Activated T-cell treated with anti-CD3 and anti-CD28 coated beads, Interleukin-2, amount 50 U/mL, for 72 hours (primary cell): ENCODE results near the gene EGR4. TPM values are rescaled to one million over a fixed set of nuclear protein-coding genes. Genes with fewer than 3 reads are reported as not detected.

Experiments
- ATAC-seq, 2 donors: fragments of 150-1000 bp; cut with Tn5 transposase; replicated peaks in 1 of 2; 2 replicates each; pipeline ENCODE4 v1.10.0; 2021; ENCODE audit warnings: moderate library complexity in 2 of 2, mild to moderate bottlenecking in 1 of 2
- DNase-seq, 2 donors: peaks; one replicate each; pipeline ENCODE4 v3.0.0; 2021 to 2022; ENCODE audit warnings: mixed read lengths in 1 of 2
- H3K27ac Mint-ChIP-seq: one replicate; pipeline ENCODE4 v1.8.0; 2022; ENCODE audit warnings: mild to moderate bottlenecking, moderate library complexity, mixed read lengths
- H3K27me3 Mint-ChIP-seq: one replicate; pipeline ENCODE4 v1.8.0; 2022; ENCODE audit warnings: low read depth, mixed read lengths
- H3K36me3 Mint-ChIP-seq, 2 donors: one replicate each; pipeline ENCODE4 v1.8.0; 2022; ENCODE audit warnings: mixed read lengths in 2 of 2, mild to moderate bottlenecking in 1 of 2; ENCODE audit not compliant: insufficient read depth in 2 of 2
- H3K4me1 Mint-ChIP-seq: one replicate; pipeline ENCODE4 v1.8.0; 2022; ENCODE audit warnings: low read depth, mixed read lengths
- H3K4me3 Mint-ChIP-seq, 2 donors: one replicate each; pipeline ENCODE4 v1.8.0; 2022; ENCODE audit warnings: mild to moderate bottlenecking in 2 of 2, mixed read lengths in 2 of 2, moderate library complexity in 2 of 2
- H3K9me3 Mint-ChIP-seq, 2 donors: one replicate each; pipeline ENCODE4 v1.8.0; 2022; ENCODE audit warnings: mixed read lengths in 2 of 2
- total RNA-seq, 2 donors: library from RNA; stranded (reverse); gene quantifications; one replicate each; pipeline ENCODE4 v1.2.3, GENCODE V29; 2022

Gene EGR4
- total RNA-seq, 2 donors from 2014 or later, result 1.6 to 2.1 TPM

DNA sequence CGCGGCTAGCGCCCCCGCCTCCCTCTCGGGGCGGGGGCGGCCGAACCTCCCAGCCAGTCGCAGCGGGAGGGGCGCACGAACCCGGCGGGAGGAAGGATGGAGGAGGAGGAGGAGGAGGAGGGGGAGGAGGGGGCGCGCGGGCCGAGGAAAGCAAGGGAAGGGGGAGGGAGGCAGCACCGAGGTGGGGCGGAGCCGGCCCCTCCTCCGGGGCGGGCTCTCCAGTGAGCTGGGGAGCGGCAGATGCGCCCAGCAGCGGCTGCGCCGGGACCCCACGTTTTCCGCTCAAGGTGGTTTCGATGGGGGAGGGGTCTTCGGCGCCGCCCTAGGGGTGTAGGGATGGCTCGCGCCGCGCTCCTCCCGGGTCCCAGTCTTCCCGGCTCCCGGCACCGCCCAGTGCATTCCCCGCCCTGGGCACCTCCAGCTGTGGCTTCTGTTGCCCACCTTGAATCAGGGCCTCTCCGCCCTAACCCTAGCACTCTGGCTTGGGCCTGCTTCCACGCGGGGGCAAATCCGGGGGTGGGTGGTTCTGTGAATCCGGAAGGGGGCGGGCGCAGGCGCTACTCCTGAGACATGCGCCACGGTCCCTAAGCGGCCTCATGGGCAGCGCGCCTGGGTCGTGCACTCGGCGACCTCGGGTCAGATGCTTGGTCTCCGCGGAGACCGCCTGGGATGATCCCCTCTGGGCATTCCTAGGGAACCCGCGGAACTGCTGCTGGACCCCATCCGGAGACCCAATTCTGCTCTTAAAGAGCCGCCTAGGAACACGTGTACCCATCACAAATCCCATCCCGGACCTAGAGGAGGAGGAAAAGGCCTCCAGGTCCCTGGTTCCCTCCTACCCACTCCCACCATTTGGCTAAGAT is 8.8 kb downstream of the EGR4 start, which contains the start of gene FBXO41:
Gene FBXO41, minus strand, starts transcription at position 183 of the 863 bp plus-strand sequence. CDS start 14,848 bp downstream, outside the sequence.
- Mint-ChIP-seq H3K4me3 (peak within 1 kb of the TSS; percentile 76 to 77), H3K36me3 (no peaks in the 10 kb centered on the region), H3K4me1 (peaks cover 13% of the 10 kb centered on the region), H3K27me3 (peaks cover 17% of the 10 kb centered on the region), H3K27ac (peak within 1 kb of the TSS; percentile 27), H3K9me3 (no peaks in the 10 kb centered on the region)
- ATAC-seq, result peak; percentile 87 to 89
- peak; percentile 76 to 80 for DNase-seq

GRCh38 chr2:73283545-73284295 is 9.6 kb downstream of the EGR4 start:
- DNase-seq (peak; percentile 12 to 18), ATAC-seq (peak; percentile 42 to 44)
- Mint-ChIP-seq H3K4me1 (peaks cover 13% of the 10 kb centered on the region), H3K36me3 (no peaks in the 10 kb centered on the region), H3K27ac (peak overlapping the region; percentile 27), H3K4me3 (peak overlapping the region; percentile 76 to 77), H3K9me3 (no peaks in the 10 kb centered on the region), H3K27me3 (peaks cover 11% of the 10 kb centered on the region)

DNA sequence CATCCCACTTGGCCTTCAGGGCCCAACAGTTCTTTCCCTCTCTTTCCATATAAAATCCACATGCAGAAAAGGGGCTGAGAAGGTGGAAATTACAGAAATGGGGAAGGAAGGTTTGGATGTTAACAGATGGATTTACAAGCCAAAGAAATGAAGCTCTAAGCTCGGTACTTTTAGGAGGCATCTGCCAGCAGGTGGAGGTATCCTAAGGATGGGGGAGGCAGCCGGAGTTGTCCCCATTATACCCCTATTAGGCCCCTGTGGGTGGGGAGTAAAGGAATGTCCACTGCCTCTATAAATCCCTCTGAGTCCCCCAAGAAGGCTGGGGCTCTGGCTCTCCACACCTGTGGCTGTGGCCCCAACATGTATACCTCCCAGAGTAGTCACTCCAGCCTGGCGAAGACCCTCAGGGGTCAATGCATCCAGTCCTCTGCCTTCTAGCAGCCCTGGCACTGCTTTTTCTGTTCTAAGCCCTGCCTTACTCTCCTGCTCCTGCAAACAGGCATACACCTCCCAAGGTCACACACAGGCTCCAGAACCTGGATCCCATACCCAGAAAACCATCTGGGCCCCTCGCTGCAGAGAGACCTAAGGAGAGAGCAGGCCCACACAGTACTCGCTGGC is 10.3 kb downstream of the EGR4 start:
- Mint-ChIP-seq H3K27ac (peak overlapping the region; percentile 27), H3K36me3 (no peaks in the 10 kb centered on the region), H3K4me1 (peaks cover 13% of the 10 kb centered on the region), H3K4me3 (peak overlapping the region; percentile 76 to 77), H3K27me3 (peaks cover 4% of the 10 kb centered on the region), H3K9me3 (no peaks in the 10 kb centered on the region)
- no peak for ATAC-seq
- no peak for DNase-seq

DNA sequence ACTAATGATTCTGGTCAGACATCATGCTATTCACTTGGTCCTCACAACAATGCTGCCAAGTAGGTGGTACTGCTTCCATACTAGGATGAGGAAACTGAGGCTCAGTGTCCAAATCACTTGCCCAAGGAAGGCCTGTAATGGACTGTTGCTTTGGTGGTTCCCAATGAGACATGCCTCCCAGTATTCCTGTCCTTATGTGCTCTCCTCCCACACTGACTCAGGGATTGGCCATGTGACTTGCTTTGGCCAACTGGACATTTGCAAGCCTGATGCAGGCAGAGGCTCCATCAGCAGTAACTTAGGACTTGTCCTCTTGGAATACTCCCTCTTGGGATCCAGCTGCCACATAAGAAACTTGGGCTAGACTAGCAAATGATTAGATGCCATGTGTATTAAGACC is 12.1 kb downstream of the EGR4 start:
- Mint-ChIP-seq H3K4me3 (no peak overlapping the region), H3K27ac (no peak overlapping the region), H3K27me3 (no peaks in the 10 kb centered on the region), H3K9me3 (no peaks in the 10 kb centered on the region), H3K4me1 (peaks cover 13% of the 10 kb centered on the region), H3K36me3 (no peaks in the 10 kb centered on the region)
- no peak for DNase-seq
- no peak for ATAC-seq

GRCh38 chr2:73279852-73280251 is 13.5 kb downstream of the EGR4 start:
- Mint-ChIP-seq H3K27me3 (no peaks in the 10 kb centered on the region), H3K36me3 (no peaks in the 10 kb centered on the region), H3K4me3 (no peak overlapping the region), H3K4me1 (peaks cover 10% of the 10 kb centered on the region), H3K27ac (no peak overlapping the region), H3K9me3 (no peaks in the 10 kb centered on the region)
- no peak for ATAC-seq
- no peak for DNase-seq

DNA sequence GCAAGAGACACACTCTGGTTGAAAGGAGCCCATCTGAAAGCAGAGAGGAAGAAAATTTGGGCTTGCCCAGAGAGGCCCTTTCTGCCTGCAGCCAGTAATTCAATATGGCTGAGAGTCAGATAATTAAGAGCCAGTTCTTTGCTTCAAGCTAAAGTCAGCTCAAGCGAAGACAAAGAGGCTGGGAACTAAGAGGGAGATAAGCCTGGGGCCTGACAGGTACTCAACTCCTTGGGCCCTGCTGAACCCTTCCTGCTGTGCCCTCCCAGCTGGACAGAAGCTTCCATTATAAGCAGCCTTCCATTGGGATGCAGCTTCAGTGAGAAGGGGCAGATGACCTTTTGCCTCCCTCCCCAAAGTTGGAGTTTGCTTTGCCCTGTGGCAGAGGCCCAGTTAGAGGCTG is 21.1 kb downstream of the EGR4 start:
- peaks cover 0 to 6% of the 10 kb centered on the region in 2 donors for H3K36me3 Mint-ChIP-seq
- DNase-seq (no peak), ATAC-seq (no peak)
- no peak overlapping the region for H3K27ac Mint-ChIP-seq
- peaks cover 20% of the 10 kb centered on the region for H3K4me1 Mint-ChIP-seq
- no peaks in the 10 kb centered on the region for H3K27me3 Mint-ChIP-seq
- H3K4me3 Mint-ChIP-seq, result no peak overlapping the region
- H3K9me3 Mint-ChIP-seq, result no peaks in the 10 kb centered on the region

DNA sequence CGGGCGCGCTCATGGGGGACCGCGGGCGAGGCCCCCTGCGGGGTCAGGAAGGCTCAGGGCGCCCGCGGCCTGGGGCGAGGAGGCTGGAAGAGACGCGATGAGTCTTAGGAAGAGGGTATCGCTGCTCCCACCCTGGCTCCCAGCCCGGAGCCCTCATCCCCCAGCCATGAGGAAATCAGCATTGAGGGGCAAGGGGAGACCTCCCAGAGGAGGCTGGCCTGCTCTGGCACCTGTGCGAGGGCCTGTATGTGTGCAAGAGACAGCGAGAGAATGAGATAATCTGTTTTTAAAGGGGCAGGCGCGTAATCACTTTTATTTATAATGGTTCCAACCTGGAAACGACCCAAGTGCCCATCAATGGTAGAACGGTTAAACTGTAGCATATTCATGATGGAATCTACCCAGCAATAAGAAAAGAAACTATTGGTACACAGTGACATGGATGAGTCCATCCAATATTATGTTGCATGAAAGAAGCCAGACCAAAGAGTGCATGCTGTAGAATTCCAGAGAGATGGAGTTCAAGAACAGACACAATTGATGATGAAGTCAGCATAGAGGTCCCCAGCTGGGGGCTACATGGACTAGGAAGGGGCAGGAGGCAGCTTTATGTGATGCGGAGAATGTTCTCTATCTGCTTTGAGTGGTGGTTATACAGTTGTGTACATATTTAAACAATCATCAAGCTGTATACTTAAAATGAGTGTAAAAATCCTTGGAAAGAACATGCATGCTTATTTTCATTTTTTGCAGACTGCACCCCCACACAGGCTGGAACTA is 23.5 kb downstream of the EGR4 start:
- H3K27ac Mint-ChIP-seq, result no peak overlapping the region
- peak overlapping the region; percentile 68 to 84 for H3K4me3 Mint-ChIP-seq
- H3K27me3 Mint-ChIP-seq, result no peaks in the 10 kb centered on the region
- no peak for DNase-seq
- H3K36me3 Mint-ChIP-seq, result peaks cover 2 to 6% of the 10 kb centered on the region in 2 donors
- no peak for ATAC-seq
- H3K4me1 Mint-ChIP-seq, result peaks cover 26% of the 10 kb centered on the region
- H3K9me3 Mint-ChIP-seq, result no peaks in the 10 kb centered on the region

- H3K27me3 Mint-ChIP-seq, result no peaks in the 10 kb centered on the region
- no peak overlapping the region for H3K27ac Mint-ChIP-seq
- ATAC-seq (peak; percentile 97), DNase-seq (peak; percentile 79 to 85)
- peak overlapping the region in 1 of 2 donors; percentile 67 for H3K4me3 Mint-ChIP-seq
- peaks cover 2 to 6% of the 10 kb centered on the region in 2 donors for H3K36me3 Mint-ChIP-seq
- peaks cover 26% of the 10 kb centered on the region for H3K4me1 Mint-ChIP-seq
- H3K9me3 Mint-ChIP-seq, result no peaks in the 10 kb centered on the region
Observed at GRCh38 chr2:73268830-73269685, 24.3 kb downstream of the EGR4 start.

GRCh38 chr2:73268366-73268829 is 24.9 kb downstream of the EGR4 start:
- DNase-seq, result no peak
- Mint-ChIP-seq H3K4me1 (peaks cover 26% of the 10 kb centered on the region), H3K27ac (no peak overlapping the region), H3K4me3 (peak overlapping the region; percentile 47 to 67), H3K36me3 (peaks cover 2 to 4% of the 10 kb centered on the region in 2 donors), H3K27me3 (no peaks in the 10 kb centered on the region), H3K9me3 (no peaks in the 10 kb centered on the region)
- no peak for ATAC-seq

DNA sequence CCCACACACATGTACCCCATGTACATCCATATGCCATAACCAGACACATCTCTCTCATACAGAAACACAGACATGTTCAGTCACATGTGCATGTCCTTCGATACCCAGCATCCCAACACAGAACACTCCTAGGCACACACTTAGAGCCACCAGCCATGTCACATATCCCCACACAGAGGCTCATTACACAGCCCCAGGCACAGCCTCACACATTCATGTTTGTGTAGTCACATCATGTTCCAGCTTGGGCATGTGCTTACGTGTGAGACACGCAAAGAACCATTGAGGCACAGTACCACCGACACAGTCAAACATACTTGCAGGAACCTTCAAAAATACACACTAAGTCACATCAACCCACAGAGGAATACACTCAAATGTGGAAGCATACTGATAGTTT is 26.3 kb downstream of the EGR4 start:
- DNase-seq, result no peak
- no peaks in the 10 kb centered on the region for H3K9me3 Mint-ChIP-seq
- peaks cover 2 to 4% of the 10 kb centered on the region in 2 donors for H3K36me3 Mint-ChIP-seq
- H3K4me1 Mint-ChIP-seq, result peaks cover 26% of the 10 kb centered on the region
- H3K27ac Mint-ChIP-seq, result no peak overlapping the region
- ATAC-seq, result no peak
- H3K4me3 Mint-ChIP-seq, result no peak overlapping the region
- no peaks in the 10 kb centered on the region for H3K27me3 Mint-ChIP-seq

GRCh38 chr2:73266061-73266901 is 27.1 kb downstream of the EGR4 start:
- ATAC-seq (no peak), DNase-seq (no peak)
- Mint-ChIP-seq H3K27ac (no peak overlapping the region), H3K4me1 (peaks cover 26% of the 10 kb centered on the region), H3K4me3 (no peak overlapping the region), H3K27me3 (no peaks in the 10 kb centered on the region), H3K36me3 (peaks cover 2 to 4% of the 10 kb centered on the region in 2 donors), H3K9me3 (no peaks in the 10 kb centered on the region)
